ENCODE results near the gene LPAR3. TPM values are rescaled to one million over a fixed set of nuclear protein-coding genes. Genes with fewer than 3 reads are reported as not detected.
A peak's percentile ranks its signal among the peaks of the same experiment; 100 is the strongest.

The LPAR3 gene
- polyA plus RNA-seq, 10 donors: 0.05 to 1.3 (median 0.13) TPM; not detected in 2

- no peak for DNase-seq
These were observed 65.0 kb downstream of the LPAR3 start for GRCh38 chr1:84827976-84828375.

GRCh38 chr1:84827555-84827954, 65.5 kb downstream of the LPAR3 start:
- DNase-seq: no peak

- no peak for DNase-seq
These were observed 67.8 kb downstream of the LPAR3 start for GRCh38 chr1:84825161-84825560.

GRCh38 chr1:84823991-84824390, 69.0 kb downstream of the LPAR3 start:
- DNase-seq: no peak

GRCh38 chr1:84823511-84823910, 69.5 kb downstream of the LPAR3 start:
- no peak for DNase-seq

- DNase-seq: no peak
These were observed 82.7 kb downstream of the LPAR3 start for GRCh38 chr1:84810343-84810742.

GRCh38 chr1:84809023-84809422, 84.0 kb downstream of the LPAR3 start:
- DNase-seq: no peak

GRCh38 chr1:84803604-84804003, 89.4 kb downstream of the LPAR3 start:
- DNase-seq: no peak

GRCh38 chr1:84802567-84803232, 90.3 kb downstream of the LPAR3 start:
- DNase-seq: no peak

- DNase-seq: no peak
These were observed 92.6 kb downstream of the LPAR3 start for GRCh38 chr1:84800090-84801073.

- no peak for DNase-seq
These were observed 95.4 kb downstream of the LPAR3 start for GRCh38 chr1:84797603-84798002.

- no peak for DNase-seq
These were observed 96.9 kb downstream of the LPAR3 start for GRCh38 chr1:84795966-84796600.

- no peak for DNase-seq
These were observed 97.8 kb downstream of the LPAR3 start for GRCh38 chr1:84795213-84795612.

- no peak for DNase-seq
These were observed 100.6 kb downstream of the LPAR3 start for GRCh38 chr1:84792421-84792820.

GRCh38 chr1:84789014-84789413, 104.0 kb downstream of the LPAR3 start:
- no peak for DNase-seq

GRCh38 chr1:84785271-84786036, 107.6 kb downstream of the LPAR3 start:
- DNase-seq: no peak

GRCh38 chr1:84782881-84783280, 110.1 kb downstream of the LPAR3 start:
- no peak for DNase-seq

GRCh38 chr1:84781946-84782771, 110.8 kb downstream of the LPAR3 start:
- DNase-seq: peak in 2 of 3 donors; percentile 14 to 22

GRCh38 chr1:84780000-84780716, 112.8 kb downstream of the LPAR3 start:
- no peak for DNase-seq

GRCh38 chr1:84776639-84777038, 116.4 kb downstream of the LPAR3 start:
- no peak for DNase-seq

Measured in muscle of back (tissue), 11 donors.